GM21515 (cell line): Measurements from ENCODE around the gene DEFB126.
"Not testable (repeated sequence)": the region's sequence is repeated elsewhere in the genome, so short reads cannot be mapped to it uniquely, and the experiment has no call there.

Experiments used
- ATAC-seq: cut with Tn5 transposase; IDR thresholded peaks from one replicate; pipeline ENCODE4 v1.9.1; 2021; ENCODE audit not compliant: unreplicated experiment

The DEFB126 gene

GRCh38 chr20:142290-142689, at the start of gene DEFB126:
Gene DEFB126, plus strand, starts transcription at chr20:142590. Its CDS starts 39 bp downstream, at chr20:142629.
- no peak for ATAC-seq

- no peak for ATAC-seq
Observed at GRCh38 chr20:93641-94040, 48.7 kb upstream of the DEFB126 start.

- ATAC-seq, result no peak
Observed at GRCh38 chr20:95215-95614, 47.2 kb upstream of the DEFB126 start.

- not testable (repeated sequence) for ATAC-seq
Observed at GRCh38 chr20:97691-98090, 44.7 kb upstream of the DEFB126 start.

- no peak for ATAC-seq
Observed at GRCh38 chr20:101975-102374, 40.4 kb upstream of the DEFB126 start.

- no peak for ATAC-seq
Observed at GRCh38 chr20:103456-103855, 38.9 kb upstream of the DEFB126 start.

- ATAC-seq, result no peak
Observed at GRCh38 chr20:112396-112795, 30.0 kb upstream of the DEFB126 start.

GRCh38 chr20:117518-117917, 24.9 kb upstream of the DEFB126 start:
- ATAC-seq, result no peak

GRCh38 chr20:129786-130323, 12.5 kb upstream of the DEFB126 start:
- ATAC-seq, result not testable (repeated sequence)

GRCh38 chr20:137668-138490, 4.5 kb upstream of the DEFB126 start:
- ATAC-seq, result no peak

- ATAC-seq, result no peak
Observed at GRCh38 chr20:145877-146276, 3.5 kb downstream of the DEFB126 start.

GRCh38 chr20:152131-152530, 9.7 kb downstream of the DEFB126 start:
- no peak for ATAC-seq

GRCh38 chr20:157154-157553, 14.8 kb downstream of the DEFB126 start, which contains the start of gene DEFB127:
Gene DEFB127, plus strand, starts transcription at chr20:157454. Its CDS starts 91 bp downstream, at chr20:157545.
- no peak for ATAC-seq

GRCh38 chr20:164618-165017, 22.2 kb downstream of the DEFB126 start:
- no peak for ATAC-seq

GRCh38 chr20:168876-169275, 26.5 kb downstream of the DEFB126 start:
- ATAC-seq, result no peak

GRCh38 chr20:184288-184687, 41.9 kb downstream of the DEFB126 start:
- no peak for ATAC-seq

GRCh38 chr20:187733-188132, 45.3 kb downstream of the DEFB126 start:
- ATAC-seq, result no peak

GRCh38 chr20:189611-190010, 47.2 kb downstream of the DEFB126 start, which contains the start of gene DEFB128:
Gene DEFB128, minus strand, starts transcription at chr20:189711. Its CDS starts 88 bp downstream, at chr20:189623.
- no peak for ATAC-seq
